ENCODE data around the gene ABL2. TPM values are rescaled to one million over a fixed set of nuclear protein-coding genes. Genes with fewer than 3 reads are reported as not detected.

ABL2 gene
- total and polyA plus RNA-seq, 9 of the 15 experiments (the other 6 are each of a cell fraction or from before 2014, with no cell fraction given) = 1.4 to 15.0 (median 8.6) TPM

DNA sequence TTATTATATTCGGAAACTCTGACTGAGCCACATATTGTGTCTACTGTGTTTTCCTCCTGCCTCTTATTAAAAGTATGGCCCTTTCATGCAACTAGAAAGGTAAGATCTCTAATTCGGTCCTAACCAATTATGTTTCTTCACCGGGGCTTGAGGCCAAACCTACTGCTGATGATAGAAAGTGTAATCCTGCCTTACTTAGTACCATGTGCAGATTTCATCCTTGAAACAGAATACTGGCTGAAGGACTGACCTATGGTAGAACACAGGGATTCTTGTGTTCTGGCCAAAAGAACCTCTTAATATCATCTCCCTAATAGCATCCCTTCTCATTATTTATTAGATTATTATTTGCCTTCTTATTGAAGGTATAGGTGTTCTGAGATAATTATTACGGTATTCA lies 75.0 kb downstream of the ABL2 start:
- FAIRE-seq = no peak

More for the DNA sequence above, 75.0 kb downstream of the ABL2 start:
- TF ChIP-seq FOS (IDR thresholded peaks at IDR 0.05; ENCODE audit: extremely low read depth, insufficient read length) (no peak), ETV5 (CRISPR knock-in tag; IDR thresholded peaks at IDR 0.05; ENCODE audit: low read depth) (no peak), CCNT2 (IDR thresholded peaks at IDR 0.05; ENCODE audit: borderline replicate concordance, extremely low read depth, insufficient read length, low read depth, low read length) (no peak), FOSL1 (tag; conservative IDR thresholded peaks at IDR 0.05) (no peak), RBM34 (IDR thresholded peaks at IDR 0.05; ENCODE audit: borderline replicate concordance, insufficient read depth, low read length) (no peak), RBM39 (optimal IDR thresholded peaks at IDR 0.05; ENCODE audit: low read depth, low read length) (no peak), SMAD4 (CRISPR knock-in tag; conservative IDR thresholded peaks at IDR 0.05) (no peak), SMARCB1 (IDR thresholded peaks at IDR 0.05; ENCODE audit: insufficient read length, low read depth) (no peak), ZNF695 (CRISPR knock-in tag; IDR thresholded peaks at IDR 0.05) (no peak), ZNF445 (CRISPR knock-in tag; IDR thresholded peaks at IDR 0.05; ENCODE audit: low read depth) (no peak)
- TF ChIP-seq, protein P1, sequence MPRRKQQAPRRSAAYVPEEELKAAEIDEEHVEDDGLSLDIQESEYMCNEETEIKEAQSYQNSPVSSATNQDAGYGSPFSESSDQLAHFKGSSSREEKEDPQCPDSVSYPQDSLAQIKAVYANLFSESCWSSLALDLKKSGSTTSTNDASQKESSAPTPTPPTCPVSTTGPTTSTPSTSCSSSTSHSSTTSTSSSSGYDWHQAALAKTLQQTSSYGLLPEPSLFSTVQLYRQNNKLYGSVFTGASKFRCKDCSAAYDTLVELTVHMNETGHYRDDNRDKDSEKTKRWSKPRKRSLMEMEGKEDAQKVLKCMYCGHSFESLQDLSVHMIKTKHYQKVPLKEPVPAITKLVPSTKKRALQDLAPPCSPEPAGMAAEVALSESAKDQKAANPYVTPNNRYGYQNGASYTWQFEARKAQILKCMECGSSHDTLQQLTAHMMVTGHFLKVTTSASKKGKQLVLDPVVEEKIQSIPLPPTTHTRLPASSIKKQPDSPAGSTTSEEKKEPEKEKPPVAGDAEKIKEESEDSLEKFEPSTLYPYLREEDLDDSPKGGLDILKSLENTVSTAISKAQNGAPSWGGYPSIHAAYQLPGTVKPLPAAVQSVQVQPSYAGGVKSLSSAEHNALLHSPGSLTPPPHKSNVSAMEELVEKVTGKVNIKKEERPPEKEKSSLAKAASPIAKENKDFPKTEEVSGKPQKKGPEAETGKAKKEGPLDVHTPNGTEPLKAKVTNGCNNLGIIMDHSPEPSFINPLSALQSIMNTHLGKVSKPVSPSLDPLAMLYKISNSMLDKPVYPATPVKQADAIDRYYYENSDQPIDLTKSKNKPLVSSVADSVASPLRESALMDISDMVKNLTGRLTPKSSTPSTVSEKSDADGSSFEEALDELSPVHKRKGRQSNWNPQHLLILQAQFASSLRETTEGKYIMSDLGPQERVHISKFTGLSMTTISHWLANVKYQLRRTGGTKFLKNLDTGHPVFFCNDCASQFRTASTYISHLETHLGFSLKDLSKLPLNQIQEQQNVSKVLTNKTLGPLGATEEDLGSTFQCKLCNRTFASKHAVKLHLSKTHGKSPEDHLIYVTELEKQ (CRISPR knock-in tag; IDR thresholded peaks at IDR 0.05) = no peak
- TF ChIP-seq, protein P2, sequence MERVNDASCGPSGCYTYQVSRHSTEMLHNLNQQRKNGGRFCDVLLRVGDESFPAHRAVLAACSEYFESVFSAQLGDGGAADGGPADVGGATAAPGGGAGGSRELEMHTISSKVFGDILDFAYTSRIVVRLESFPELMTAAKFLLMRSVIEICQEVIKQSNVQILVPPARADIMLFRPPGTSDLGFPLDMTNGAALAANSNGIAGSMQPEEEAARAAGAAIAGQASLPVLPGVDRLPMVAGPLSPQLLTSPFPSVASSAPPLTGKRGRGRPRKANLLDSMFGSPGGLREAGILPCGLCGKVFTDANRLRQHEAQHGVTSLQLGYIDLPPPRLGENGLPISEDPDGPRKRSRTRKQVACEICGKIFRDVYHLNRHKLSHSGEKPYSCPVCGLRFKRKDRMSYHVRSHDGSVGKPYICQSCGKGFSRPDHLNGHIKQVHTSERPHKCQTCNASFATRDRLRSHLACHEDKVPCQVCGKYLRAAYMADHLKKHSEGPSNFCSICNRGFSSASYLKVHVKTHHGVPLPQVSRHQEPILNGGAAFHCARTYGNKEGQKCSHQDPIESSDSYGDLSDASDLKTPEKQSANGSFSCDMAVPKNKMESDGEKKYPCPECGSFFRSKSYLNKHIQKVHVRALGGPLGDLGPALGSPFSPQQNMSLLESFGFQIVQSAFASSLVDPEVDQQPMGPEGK (CRISPR knock-in tag; IDR thresholded peaks at IDR 0.05; ENCODE audit: borderline replicate concordance) = no peak
- TF ChIP-seq, protein P3, sequence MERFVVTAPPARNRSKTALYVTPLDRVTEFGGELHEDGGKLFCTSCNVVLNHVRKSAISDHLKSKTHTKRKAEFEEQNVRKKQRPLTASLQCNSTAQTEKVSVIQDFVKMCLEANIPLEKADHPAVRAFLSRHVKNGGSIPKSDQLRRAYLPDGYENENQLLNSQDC (CRISPR knock-in tag; IDR thresholded peaks at IDR 0.05) = no peak
- POLR2A ChIA-PET = no interaction called here
- Histone ChIP-seq H3K79me2 (ENCODE audit: control insufficient read depth, insufficient read depth, low read length) (peaks cover 7% of the 10 kb centered on the region; the same call in 1 of the 3 replicates), H3K9me1 (ENCODE audit: control insufficient read depth, insufficient read depth, low read length) (no peaks in the 10 kb centered on the region), H3K27ac (ENCODE audit: extremely low read depth, low read depth, low read length) (no peak overlapping the region), H3K4me2 (ENCODE audit: insufficient read depth, low read length) (no peak overlapping the region), H2AFZ (ENCODE audit: low read depth, low read length) (no peak overlapping the region), H3K9me3 (replicated peaks; ENCODE audit: control insufficient read depth, insufficient read depth, low read depth, low read length) (no peaks in the 10 kb centered on the region), H3K27me3 (ENCODE audit: control insufficient read depth in 2 of 2, insufficient read depth in 2 of 2, low read length in 2 of 2) (no peaks in the 10 kb centered on the region), H3K4me3 (no peak overlapping the region), H3K36me3 (ENCODE audit: control insufficient read depth, insufficient read depth, low read length) (no peaks in the 10 kb centered on the region), H3K4me1 (replicated peaks in 1 of 2; ENCODE audit: control insufficient read depth in 2 of 2, insufficient read depth in 2 of 2, low read length in 2 of 2) (no peaks in the 10 kb centered on the region), H3K9ac (ENCODE audit: insufficient read depth in 1 of 2, low read depth in 2 of 2, low read length in 2 of 2) (no peak overlapping the region), H4K20me1 (replicated peaks; ENCODE audit: control insufficient read depth, insufficient read depth, low read length) (no peaks in the 10 kb centered on the region; the same call in 1 of the 2 replicates)
- in situ Hi-C loops (cut with MboI) = no loop called here
- no peak for ATAC-seq
- intact Hi-C loops (cut with micrococcal nuclease) = no loop called here
- no peak for DNase-seq (ENCODE audit: extremely low read depth in 1 of 4, low spot score in 3 of 4)
- BruUV-seq (replicated peaks) = no TSS peak
- WGBS (ENCODE audit: insufficient coverage, low coverage, missing lambda C conversion rate) = 81% methylated on average over 4 of the region's 4 CpGs
- CTCF ChIA-PET (ENCODE audit: low intra/inter-chr PET ratio) = no interaction called here
